ENCODE results near the gene PHTF1. TPM values are rescaled to one million over a fixed set of nuclear protein-coding genes. Genes with fewer than 3 reads are reported as not detected.
"Not testable (repeated sequence)": the region's sequence is repeated elsewhere in the genome, so short reads cannot be mapped to it uniquely, and the experiment has no call there.

Gene PHTF1
- polyA plus RNA-seq, 1 experiment, result 7.4 TPM

- Histone ChIP-seq H3K27me3 (ENCODE audit: control insufficient read depth, insufficient read depth, low read length) (no peaks in the 10 kb centered on the region), H3K4me3 (ENCODE audit: low read depth, low read length) (peak overlapping the region; percentile 69), H3K36me3 (ENCODE audit: control insufficient read depth, insufficient read depth, low read length) (no peaks in the 10 kb centered on the region; the same call in none of the 2 replicates)
- no peak for DNase-seq (ENCODE audit: low read depth)
- ChIA-PET CTCF (no interaction called here), POLR2A (interaction anchor here (0.6 to 0.9 kb wide), 2 partner anchors 45 to 46 kb away, joined by 5 to 14 read pairs; no protein-coding TSS in a partner anchor)
- TF ChIP-seq CTCF (IDR thresholded peaks at IDR 0.05; ENCODE audit: insufficient read depth, low read depth, low read length), result no peak
Measured at GRCh38 chr1:113758631-113759332, 504 bp downstream of the PHTF1 start.

GRCh38 chr1:113756461-113756860 lies 2.8 kb downstream of the PHTF1 start:
- CTCF ChIA-PET, result interaction anchor here (1.3 kb wide), 1 partner anchor 14 kb away, joined by 4 read pairs; no protein-coding TSS in a partner anchor
- Histone ChIP-seq H3K4me3 (ENCODE audit: low read depth, low read length) (no peak overlapping the region), H3K36me3 (ENCODE audit: control insufficient read depth, insufficient read depth, low read length) (no peaks in the 10 kb centered on the region; the same call in none of the 2 replicates), H3K27me3 (ENCODE audit: control insufficient read depth, insufficient read depth, low read length) (no peaks in the 10 kb centered on the region)
- POLR2A ChIA-PET, result interaction anchor here (0.6 kb wide), 1 partner anchor 603 kb away, joined by 3 read pairs; no protein-coding TSS in a partner anchor
- no peak for TF ChIP-seq CTCF (IDR thresholded peaks at IDR 0.05; ENCODE audit: insufficient read depth, low read depth, low read length)
- no peak for DNase-seq (ENCODE audit: low read depth)

GRCh38 chr1:113753333-113753732 lies 6.0 kb downstream of the PHTF1 start:
- DNase-seq (ENCODE audit: low read depth); H3K36me3 ChIP-seq (ENCODE audit: control insufficient read depth, insufficient read depth, low read length); H3K27me3 ChIP-seq (ENCODE audit: control insufficient read depth, insufficient read depth, low read length); H3K4me3 ChIP-seq (ENCODE audit: low read depth, low read length); POLR2A ChIA-PET; CTCF ChIA-PET: not testable (repeated sequence)

GRCh38 chr1:113751516-113751915 lies 7.8 kb downstream of the PHTF1 start:
- CTCF ChIA-PET, result no interaction called here
- no peaks in the 10 kb centered on the region for H3K27me3 ChIP-seq (ENCODE audit: control insufficient read depth, insufficient read depth, low read length)
- H3K4me3 ChIP-seq (ENCODE audit: low read depth, low read length), result no peak overlapping the region
- no peak for DNase-seq (ENCODE audit: low read depth)
- POLR2A ChIA-PET, result no interaction called here
- TF ChIP-seq CTCF (IDR thresholded peaks at IDR 0.05; ENCODE audit: insufficient read depth, low read depth, low read length), result no peak
- no peaks in the 10 kb centered on the region; the same call in none of the 2 replicates for H3K36me3 ChIP-seq (ENCODE audit: control insufficient read depth, insufficient read depth, low read length)

GRCh38 chr1:113751114-113751513 lies 8.2 kb downstream of the PHTF1 start:
- no peak for DNase-seq (ENCODE audit: low read depth)
- Histone ChIP-seq H3K27me3 (ENCODE audit: control insufficient read depth, insufficient read depth, low read length) (no peaks in the 10 kb centered on the region), H3K4me3 (ENCODE audit: low read depth, low read length) (no peak overlapping the region), H3K36me3 (ENCODE audit: control insufficient read depth, insufficient read depth, low read length) (no peaks in the 10 kb centered on the region; the same call in none of the 2 replicates)
- no peak for TF ChIP-seq CTCF (IDR thresholded peaks at IDR 0.05; ENCODE audit: insufficient read depth, low read depth, low read length)
- ChIA-PET POLR2A (no interaction called here), CTCF (no interaction called here)

- no peak for DNase-seq (ENCODE audit: low read depth)
- POLR2A ChIA-PET, result no interaction called here
- H3K36me3 ChIP-seq (ENCODE audit: control insufficient read depth, insufficient read depth, low read length), result no peaks in the 10 kb centered on the region; the same call in none of the 2 replicates
- CTCF ChIA-PET, result no interaction called here
- TF ChIP-seq CTCF (IDR thresholded peaks at IDR 0.05; ENCODE audit: insufficient read depth, low read depth, low read length), result no peak
- no peak overlapping the region for H3K4me3 ChIP-seq (ENCODE audit: low read depth, low read length)
- H3K27me3 ChIP-seq (ENCODE audit: control insufficient read depth, insufficient read depth, low read length), result no peaks in the 10 kb centered on the region
Measured at GRCh38 chr1:113749402-113749801, 9.9 kb downstream of the PHTF1 start.

Measured in BJ (cell line).